Kidney epithelial cell (primary cell): ENCODE measurements around the gene NAPB. TPM values are rescaled to one million over a fixed set of nuclear protein-coding genes. Genes with fewer than 3 reads are reported as not detected.
A peak's percentile ranks its signal among the peaks of the same experiment; 100 is the strongest.

Experiments
- DNase-seq: peaks from one replicate; pipeline ENCODE4 v3.0.0-alpha.2; 2010; ENCODE audit warnings: low read depth
- H3K27me3 ChIP-seq: 2 replicates; pipeline ENCODE4 v1.6.0; 2011; ENCODE audit warnings: low read length; ENCODE audit not compliant: control insufficient read depth, insufficient read depth
- H3K36me3 ChIP-seq: 2 replicates; pipeline ENCODE4 v1.5.1; 2011; ENCODE audit warnings: low read length; ENCODE audit not compliant: control insufficient read depth, insufficient read depth
- H3K4me3 ChIP-seq: 2 replicates; pipeline ENCODE4 v1.5.1; 2011; ENCODE audit warnings: low read depth, mild to moderate bottlenecking, control low read depth, low read length
- CTCF ChIP-seq: IDR thresholded peaks from 2 replicates; pipeline ENCODE4 v1.5.1; 2011; ENCODE audit warnings: mild to moderate bottlenecking, moderate library complexity, low read length, control low read depth, inconsistent platforms; ENCODE audit not compliant: insufficient read depth, poor library complexity, severe bottlenecking
- total RNA-seq: library from RNA; depleted of rRNA; stranded (reverse); fragments of >200 nt; gene quantifications from 2 replicates; pipeline ENCODE4 v1.2.3, GENCODE V29; 2015

NAPB gene
- total RNA-seq, 1 donor from 2014 or later: 3.0 TPM

DNA sequence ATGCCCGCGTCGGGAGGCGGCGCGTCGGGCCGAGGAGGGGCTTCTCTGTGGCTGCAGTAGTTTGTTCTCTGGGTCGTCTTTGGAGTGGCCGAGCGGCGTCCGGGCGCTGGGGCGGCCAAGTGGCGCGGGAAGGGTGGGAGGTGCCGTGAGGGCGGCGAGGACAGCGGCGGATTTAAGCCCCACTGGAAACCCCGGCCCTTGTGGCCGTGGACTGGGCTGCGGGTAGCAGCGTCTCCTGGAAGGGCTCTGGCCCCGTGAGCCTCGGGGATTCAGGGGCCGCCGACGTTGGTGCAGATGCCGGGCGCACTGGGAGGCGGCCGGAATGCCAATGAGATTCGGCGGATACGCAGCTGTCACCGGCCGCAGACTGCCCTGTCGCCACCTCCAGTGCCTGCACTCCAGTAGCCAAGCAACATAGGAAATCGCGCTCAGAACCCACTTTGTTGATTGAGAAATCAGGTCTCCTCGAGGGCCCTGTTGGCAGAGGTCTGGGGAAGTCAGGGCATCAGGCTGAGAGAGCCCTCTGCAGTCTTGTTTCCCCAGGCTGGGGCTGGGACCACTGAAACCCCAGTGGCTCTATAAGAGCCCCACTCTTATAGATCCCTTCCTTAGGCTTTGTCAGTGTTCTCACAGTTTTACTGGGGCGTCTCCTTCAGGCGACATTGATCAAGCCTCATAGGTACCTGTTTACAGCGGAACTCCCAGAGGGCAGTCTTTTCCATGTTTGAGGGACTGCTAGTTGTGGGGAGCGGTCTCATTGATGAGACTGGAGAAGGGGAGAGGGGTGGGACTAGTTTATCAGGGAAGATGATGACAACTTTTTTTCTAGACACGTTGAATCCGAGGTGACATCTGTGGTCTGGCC, 58.7 kb downstream of the NAPB start:
- no peak for TF ChIP-seq CTCF
- no peak for DNase-seq

DNA sequence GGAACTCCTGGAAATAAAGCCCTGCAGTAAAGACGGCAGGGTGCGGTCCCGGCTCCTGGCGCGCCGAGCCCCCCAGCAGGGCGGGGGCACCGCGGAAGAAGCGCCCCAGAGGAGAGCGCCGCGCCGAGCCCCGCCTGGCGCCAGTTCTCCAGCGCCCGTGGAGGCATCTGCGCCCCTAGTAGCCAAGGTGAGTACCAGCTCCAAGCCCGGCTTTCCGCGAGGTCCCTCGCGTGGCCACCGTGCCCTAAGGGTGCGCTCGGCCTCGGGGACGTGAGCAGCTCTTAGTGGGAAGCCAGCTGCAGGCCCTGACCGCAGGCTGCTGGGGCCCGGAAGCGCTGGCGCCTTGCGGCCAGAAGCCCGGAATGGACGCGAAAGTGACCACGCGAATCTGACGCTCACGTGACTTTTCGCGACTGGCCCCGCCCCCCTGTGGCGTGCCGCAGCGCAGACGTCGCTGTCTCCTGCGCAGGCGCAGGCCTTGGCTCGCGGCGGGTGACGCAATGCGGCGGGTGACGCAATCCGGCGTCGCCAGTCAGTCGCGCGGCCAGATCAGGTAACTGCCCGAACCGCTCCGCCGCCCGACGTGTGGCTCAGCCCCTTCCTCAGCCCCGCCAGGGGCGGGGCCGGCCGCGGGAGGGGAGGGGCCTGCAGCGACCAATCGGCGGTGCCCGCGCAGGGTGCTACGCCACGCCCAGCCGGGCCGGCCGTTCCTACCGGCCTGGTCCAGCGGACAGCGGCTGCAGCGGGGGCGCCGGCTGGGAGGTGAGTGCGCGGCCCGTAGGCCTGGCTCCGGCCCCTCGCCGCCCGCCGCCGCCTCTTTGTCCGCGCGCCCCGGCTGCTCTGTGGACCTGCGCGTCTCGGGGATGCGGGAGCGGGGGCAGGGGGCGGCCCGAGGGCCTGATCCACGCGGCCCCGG, 59.6 kb downstream of the NAPB start, which contains the start of gene GZF1:
TSS of gene GZF1 (plus strand) at position 707 of the 916 bp plus-strand sequence. CDS start 2,202 bp downstream, outside the sequence.
- TF ChIP-seq CTCF: no peak
- H3K27me3 ChIP-seq: no peaks in the 10 kb centered on the region
- peak within 1 kb of the TSS; percentile 82 for H3K4me3 ChIP-seq
- H3K36me3 ChIP-seq: no peaks in the 10 kb centered on the region
- peak; percentile 79 for DNase-seq

More for the DNA sequence above, 58.7 kb downstream of the NAPB start:
- H3K27me3 ChIP-seq: no peaks in the 10 kb centered on the region
- H3K36me3 ChIP-seq: no peaks in the 10 kb centered on the region
- H3K4me3 ChIP-seq: peak overlapping the region; percentile 61

GRCh38 chr20:23361119-23361475, 60.2 kb downstream of the NAPB start:
- H3K27me3 ChIP-seq: no peaks in the 10 kb centered on the region
- TF ChIP-seq CTCF: no peak
- H3K36me3 ChIP-seq: peaks cover 2% of the 10 kb centered on the region
- peak overlapping the region; percentile 82 for H3K4me3 ChIP-seq
- no peak for DNase-seq

GRCh38 chr20:23360531-23360930, 60.8 kb downstream of the NAPB start:
- no peak for TF ChIP-seq CTCF
- no peaks in the 10 kb centered on the region for H3K27me3 ChIP-seq
- DNase-seq: no peak
- no peak overlapping the region for H3K4me3 ChIP-seq
- peaks cover 2% of the 10 kb centered on the region for H3K36me3 ChIP-seq

GRCh38 chr20:23358923-23359593, 62.2 kb downstream of the NAPB start:
- TF ChIP-seq CTCF: no peak
- peaks cover 2% of the 10 kb centered on the region for H3K36me3 ChIP-seq
- H3K4me3 ChIP-seq: no peak overlapping the region
- no peaks in the 10 kb centered on the region for H3K27me3 ChIP-seq
- DNase-seq: no peak
